Sciatic nerve (tissue), 2 donors: ENCODE measurements around the gene RASL12. TPM values are rescaled to one million over a fixed set of nuclear protein-coding genes. Genes with fewer than 3 reads are reported as not detected.
"Not testable (repeated sequence)": the region's sequence is repeated elsewhere in the genome, so short reads cannot be mapped to it uniquely, and the experiment has no call there.

Experiments used
- ATAC-seq: fragments of 200-7000 bp; cut with Tn5 transposase; one replicate; pipeline ENCODE4 v1.9.1; 2020; ENCODE audit warnings: mild to moderate bottlenecking, moderate library complexity
- DNase-seq: peaks from one replicate; pipeline ENCODE4 v3.0.0-alpha.2; 2020; ENCODE audit warnings: low spot score
- intact Hi-C: fragments of 100-400 bp; cut with DNase I; formaldehyde crosslinking; loops from one replicate; pipeline ENCODE4 v1.14.2; 2022
- total RNA-seq: library from RNA; stranded (reverse); fragmentation: NEBNext Ultra II Directional; extraction: Animal tissue kit (Norgen Biotek cat#: 25700); gene quantifications from one replicate; pipeline ENCODE4 v1.2.1, GENCODE V29; 2021
- donor health status: DM: no; HTN: no; CAD: no.
- donor health status: DM: no; HTN: no; CAD: no.

The RASL12 gene
- total RNA-seq, 1 donor from 2014 or later, result 23.0 TPM

GRCh38 chr15:65079580-65079979 lies 11.8 kb upstream of the RASL12 start:
- DNase-seq, result no peak
- intact Hi-C loops, result no loop called here
- no peak for ATAC-seq

GRCh38 chr15:65077981-65078352 lies 10.2 kb upstream of the RASL12 start:
- intact Hi-C loops, result no loop called here
- ATAC-seq, result peak; percentile 84
- peak; percentile 85 for DNase-seq

GRCh38 chr15:65077291-65077980 lies 9.6 kb upstream of the RASL12 start:
- intact Hi-C loops, result no loop called here
- DNase-seq, result no peak
- ATAC-seq, result no peak

GRCh38 chr15:65076486-65077290 lies 8.9 kb upstream of the RASL12 start, which contains the start of gene KBTBD13:
KBTBD13 (plus strand) TSS chr15:65076746; CDS start chr15:65076816, 70 bp downstream.
- no peak for ATAC-seq
- no peak for DNase-seq
- intact Hi-C loops, result no loop called here

GRCh38 chr15:65075607-65076395 lies 8.0 kb upstream of the RASL12 start:
- ATAC-seq, DNase-seq, intact Hi-C loops: not testable (repeated sequence)

GRCh38 chr15:65074946-65075345 lies 7.2 kb upstream of the RASL12 start:
- intact Hi-C loops, ATAC-seq, DNase-seq: not testable (repeated sequence)

- intact Hi-C loops, result no loop called here
- ATAC-seq, result no peak
- no peak for DNase-seq
Measured at GRCh38 chr15:65072617-65073016, 4.8 kb upstream of the RASL12 start.

- intact Hi-C loops, result no loop called here
- ATAC-seq (peak; percentile 31), DNase-seq (no peak)
Measured at GRCh38 chr15:65072027-65072426, 4.2 kb upstream of the RASL12 start.

GRCh38 chr15:65071381-65071811 lies 3.6 kb upstream of the RASL12 start:
- intact Hi-C loops, result no loop called here
- DNase-seq (no peak), ATAC-seq (peak; percentile 41)

- no peak for DNase-seq
- ATAC-seq, result no peak
- intact Hi-C loops, result no loop called here
Measured at GRCh38 chr15:65069779-65070546, 2.2 kb upstream of the RASL12 start.

- intact Hi-C loops, result no loop called here
- DNase-seq (no peak), ATAC-seq (peak; percentile 8)
Measured at GRCh38 chr15:65069179-65069578, 1.4 kb upstream of the RASL12 start.

GRCh38 chr15:65068403-65068788 lies 605 bp upstream of the RASL12 start:
- intact Hi-C loops, result no loop called here
- no peak for DNase-seq
- ATAC-seq, result peak; percentile 65

- intact Hi-C loops, result no loop called here
- ATAC-seq (no peak), DNase-seq (no peak)
Measured at GRCh38 chr15:65067317-65067644, 510 bp downstream of the RASL12 start.

- intact Hi-C loops, result no loop called here
- no peak for DNase-seq
- peak; percentile 40 for ATAC-seq
Measured at GRCh38 chr15:65066635-65067316, 1.0 kb downstream of the RASL12 start.

- DNase-seq, result no peak
- intact Hi-C loops, result no loop called here
- no peak for ATAC-seq
Measured at GRCh38 chr15:65066001-65066634, 1.7 kb downstream of the RASL12 start.

- no peak for ATAC-seq
- DNase-seq, result no peak
- intact Hi-C loops, result no loop called here
Measured at GRCh38 chr15:65062726-65063125, 5.1 kb downstream of the RASL12 start.

- intact Hi-C loops, result no loop called here
- DNase-seq, result no peak
- no peak for ATAC-seq
Measured at GRCh38 chr15:65062061-65062460, 5.7 kb downstream of the RASL12 start.
